Measurements from ENCODE around the gene MAP2K4.

DNA sequence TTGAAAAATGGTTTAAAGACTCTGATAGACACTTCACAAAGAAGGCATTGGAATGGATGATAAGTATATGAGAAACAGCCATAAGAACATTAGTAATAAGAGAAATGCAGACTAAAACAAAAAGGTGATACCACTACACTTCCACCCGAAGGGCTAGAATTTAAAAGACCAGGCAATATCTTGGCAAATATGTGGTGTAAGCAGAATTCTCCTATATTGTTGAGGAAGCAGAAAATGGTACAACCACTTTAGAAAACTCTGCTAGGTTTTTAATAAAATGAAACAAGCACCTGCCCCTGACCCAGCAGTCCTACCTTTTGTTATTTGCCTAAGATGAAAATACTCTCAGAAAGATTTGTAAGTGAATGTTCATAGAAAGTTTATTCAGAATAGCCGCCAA lies 43.7 kb downstream of the MAP2K4 start:
- TF ChIP-seq EZH2phosphoT487 (IDR thresholded peaks at IDR 0.05; ENCODE audit: borderline replicate concordance, low read length), result no peak
- TF ChIP-seq, protein P1, sequence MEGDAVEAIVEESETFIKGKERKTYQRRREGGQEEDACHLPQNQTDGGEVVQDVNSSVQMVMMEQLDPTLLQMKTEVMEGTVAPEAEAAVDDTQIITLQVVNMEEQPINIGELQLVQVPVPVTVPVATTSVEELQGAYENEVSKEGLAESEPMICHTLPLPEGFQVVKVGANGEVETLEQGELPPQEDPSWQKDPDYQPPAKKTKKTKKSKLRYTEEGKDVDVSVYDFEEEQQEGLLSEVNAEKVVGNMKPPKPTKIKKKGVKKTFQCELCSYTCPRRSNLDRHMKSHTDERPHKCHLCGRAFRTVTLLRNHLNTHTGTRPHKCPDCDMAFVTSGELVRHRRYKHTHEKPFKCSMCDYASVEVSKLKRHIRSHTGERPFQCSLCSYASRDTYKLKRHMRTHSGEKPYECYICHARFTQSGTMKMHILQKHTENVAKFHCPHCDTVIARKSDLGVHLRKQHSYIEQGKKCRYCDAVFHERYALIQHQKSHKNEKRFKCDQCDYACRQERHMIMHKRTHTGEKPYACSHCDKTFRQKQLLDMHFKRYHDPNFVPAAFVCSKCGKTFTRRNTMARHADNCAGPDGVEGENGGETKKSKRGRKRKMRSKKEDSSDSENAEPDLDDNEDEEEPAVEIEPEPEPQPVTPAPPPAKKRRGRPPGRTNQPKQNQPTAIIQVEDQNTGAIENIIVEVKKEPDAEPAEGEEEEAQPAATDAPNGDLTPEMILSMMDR (IDR thresholded peaks at IDR 0.05; ENCODE audit: low read depth, low read length, poor library complexity, severe bottlenecking), result no peak
